ENCODE data around the gene KRT6C.

The KRT6C gene

GRCh38 chr12:52473768-52474167 lies at the start of gene KRT6C:
Gene KRT6C, minus strand, starts transcription at chr12:52473805. Its CDS starts 68 bp downstream, at chr12:52473737.
- in situ Hi-C loops (cut with MboI; ENCODE audit: low sequenced_read_pairs) = no loop called here

- in situ Hi-C loops (cut with MboI; ENCODE audit: low sequenced_read_pairs) = no loop called here
Observed at GRCh38 chr12:52522346-52523011, 48.9 kb upstream of the KRT6C start.

GRCh38 chr12:52521568-52522266 lies 48.1 kb upstream of the KRT6C start:
- in situ Hi-C loops (cut with MboI; ENCODE audit: low sequenced_read_pairs) = no loop called here

- in situ Hi-C loops (cut with MboI; ENCODE audit: low sequenced_read_pairs) = no loop called here
Observed at GRCh38 chr12:52521175-52521567, 47.6 kb upstream of the KRT6C start.

- in situ Hi-C loops (cut with MboI; ENCODE audit: low sequenced_read_pairs) = no loop called here
Observed at GRCh38 chr12:52519826-52520662, 46.4 kb upstream of the KRT6C start, which contains the start of gene KRT5. Gene KRT5, minus strand, starts transcription at chr12:52520394. Its CDS starts 98 bp downstream, at chr12:52520296.

- in situ Hi-C loops (cut with MboI; ENCODE audit: low sequenced_read_pairs) = no loop called here
Observed at GRCh38 chr12:52519387-52519703, 45.7 kb upstream of the KRT6C start.

- in situ Hi-C loops (cut with MboI; ENCODE audit: low sequenced_read_pairs) = no loop called here
Observed at GRCh38 chr12:52518574-52519386, 45.2 kb upstream of the KRT6C start.

GRCh38 chr12:52517888-52518287 lies 44.3 kb upstream of the KRT6C start:
- in situ Hi-C loops (cut with MboI; ENCODE audit: low sequenced_read_pairs) = no loop called here

- in situ Hi-C loops (cut with MboI; ENCODE audit: low sequenced_read_pairs) = no loop called here
Observed at GRCh38 chr12:52517005-52517835, 43.6 kb upstream of the KRT6C start.

GRCh38 chr12:52515927-52516831 lies 42.6 kb upstream of the KRT6C start:
- in situ Hi-C loops (cut with MboI; ENCODE audit: low sequenced_read_pairs) = no loop called here

- in situ Hi-C loops (cut with MboI; ENCODE audit: low sequenced_read_pairs) = no loop called here
Observed at GRCh38 chr12:52515319-52515646, 41.7 kb upstream of the KRT6C start.

- in situ Hi-C loops (cut with MboI; ENCODE audit: low sequenced_read_pairs) = no loop called here
Observed at GRCh38 chr12:52514471-52515318, 41.1 kb upstream of the KRT6C start.

- in situ Hi-C loops (cut with MboI; ENCODE audit: low sequenced_read_pairs) = no loop called here
Observed at GRCh38 chr12:52513736-52514135, 40.1 kb upstream of the KRT6C start.

- in situ Hi-C loops (cut with MboI; ENCODE audit: low sequenced_read_pairs) = no loop called here
Observed at GRCh38 chr12:52508211-52508610, 34.6 kb upstream of the KRT6C start.

- in situ Hi-C loops (cut with MboI; ENCODE audit: low sequenced_read_pairs) = no loop called here
Observed at GRCh38 chr12:52506858-52507715, 33.5 kb upstream of the KRT6C start.

- in situ Hi-C loops (cut with MboI; ENCODE audit: low sequenced_read_pairs) = no loop called here
Observed at GRCh38 chr12:52502877-52503276, 29.3 kb upstream of the KRT6C start.

- in situ Hi-C loops (cut with MboI; ENCODE audit: low sequenced_read_pairs) = no loop called here
Observed at GRCh38 chr12:52501490-52501889, 27.9 kb upstream of the KRT6C start.
